Body of pancreas (tissue), 4 donors: ENCODE measurements around the gene CAMK1G. TPM values are rescaled to one million over a fixed set of nuclear protein-coding genes. Genes with fewer than 3 reads are reported as not detected.
A peak's percentile ranks its signal among the peaks of the same experiment; 100 is the strongest.

ENCODE experiments used
- ATAC-seq: fragments of 150-250 bp; one replicate; pipeline ENCODE4 v1.9.1; 2016
- DNase-seq, 4 donors: peaks; one replicate each; pipeline ENCODE4 v3.0.0-alpha.2; 2019
- H3K27ac ChIP-seq, 4 donors: fragments of 200-600 bp; sonication (generic); 1 replicate in 3 of 4; 2 replicates in 1 of 4; pipeline versions ENCODE4 v1.5.1 to v1.6.1; 2016 to 2019; ENCODE audit warnings: mild to moderate bottlenecking in 1 of 4, mixed read lengths in 1 of 4, moderate library complexity in 1 of 4
- H3K27me3 ChIP-seq, 2 donors: fragments of 200-600 bp; sonication (generic); one replicate each; pipeline ENCODE4 v1.6.0; 2016; ENCODE audit warnings: mild to moderate bottlenecking in 1 of 2
- H3K36me3 ChIP-seq, 2 donors: fragments of 200-600 bp; sonication (generic); replicated peaks in 1 of 2; 2 replicates each; pipeline ENCODE4 v1.5.1; 2016; ENCODE audit warnings: low read depth in 2 of 2; ENCODE audit not compliant: insufficient read depth in 1 of 2
- H3K4me1 ChIP-seq: fragments of 200-600 bp; sonication (generic); one replicate; pipeline ENCODE4 v1.6.0; 2016
- H3K4me3 ChIP-seq, 2 donors: fragments of 200-600 bp; sonication (generic); 1 replicate in 1 of 2; 2 replicates in 1 of 2; pipeline ENCODE4 v1.5.1; 2016 to 2019
- H3K9me3 ChIP-seq, 3 donors: fragments of 200-600 bp; sonication (generic); 1 replicate in 2 of 3; 2 replicates in 1 of 3; pipeline ENCODE4 v1.5.1; 2016
- CTCF ChIP-seq, 7 experiments: fragments of 450-650 bp in 4 of 7; fragments of 200-600 bp in 3 of 7; sonication (generic) in 3 of 7; IDR thresholded peaks; one replicate each; pipeline ENCODE4 v1.5.1; 2016 to 2019; ENCODE audit warnings: antibody characterized with exemption in 7 of 7
- POLR2A ChIP-seq, 3 donors: fragments of 450-650 bp; IDR thresholded peaks; one replicate each; pipeline ENCODE4 v1.6.1; 2016; ENCODE audit warnings: antibody characterized with exemption in 3 of 3, mild to moderate bottlenecking in 2 of 3
- WGBS, 2 donors: methylation state at CpG; one replicate each; pipeline ENCODE4 v1.1.5; 2017; 5-methylcytosine and 5-hydroxymethylcytosine counted together
- intact Hi-C: fragments of 100-400 bp; cut with DNase I; formaldehyde crosslinking; loops from one replicate; pipeline ENCODE4 v1.15.1; 2023
- total RNA-seq, 2 donors: library from RNA; depleted of rRNA; stranded (reverse); fragments of >200 nt; gene quantifications; one replicate each; pipeline ENCODE4 v1.1.0, GENCODE V29; 2016

The CAMK1G gene
- total RNA-seq, 2 donors from 2014 or later = 0.33 TPM; not detected in 1

DNA sequence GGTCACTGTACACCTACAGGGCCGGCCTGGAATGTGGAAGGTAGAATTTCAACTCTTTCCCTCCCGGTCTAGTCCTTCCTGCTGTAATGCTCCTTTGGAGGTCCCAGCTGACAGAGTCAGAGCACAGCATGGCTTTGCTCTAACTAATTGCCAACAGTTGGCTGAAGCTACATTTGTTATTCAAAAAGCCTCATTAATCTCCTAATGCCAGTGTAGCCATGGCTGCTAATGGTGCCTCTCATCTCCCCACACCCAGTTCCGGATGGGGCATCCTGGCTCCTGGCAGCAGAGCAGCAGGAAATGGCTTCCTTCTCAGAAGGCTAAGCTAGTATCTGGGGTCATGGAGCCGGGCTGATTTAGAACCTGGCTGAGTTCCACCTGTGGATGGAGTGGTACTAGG lies 18.7 kb upstream of the CAMK1G start:
- intact Hi-C loops = no loop called here
- Histone ChIP-seq H3K27me3 (no peaks in the 10 kb centered on the region), H3K36me3 (no peaks in the 10 kb centered on the region), H3K4me1 (no peaks in the 10 kb centered on the region), H3K27ac (no peak overlapping the region), H3K9me3 (no peaks in the 10 kb centered on the region), H3K4me3 (no peak overlapping the region)
- TF ChIP-seq CTCF (IDR thresholded peaks at IDR 0.05) = no peak
- no peak for TF ChIP-seq POLR2A (IDR thresholded peaks at IDR 0.05)
- ATAC-seq = no peak
- no peak for DNase-seq
- 51 to 52% methylated on average over 3 to 4 of the region's 4 CpGs for WGBS, 2 donors

- peak; percentile 88 for ATAC-seq
Measured at GRCh38 chr1:209565759-209566678, 17.5 kb upstream of the CAMK1G start.

DNA sequence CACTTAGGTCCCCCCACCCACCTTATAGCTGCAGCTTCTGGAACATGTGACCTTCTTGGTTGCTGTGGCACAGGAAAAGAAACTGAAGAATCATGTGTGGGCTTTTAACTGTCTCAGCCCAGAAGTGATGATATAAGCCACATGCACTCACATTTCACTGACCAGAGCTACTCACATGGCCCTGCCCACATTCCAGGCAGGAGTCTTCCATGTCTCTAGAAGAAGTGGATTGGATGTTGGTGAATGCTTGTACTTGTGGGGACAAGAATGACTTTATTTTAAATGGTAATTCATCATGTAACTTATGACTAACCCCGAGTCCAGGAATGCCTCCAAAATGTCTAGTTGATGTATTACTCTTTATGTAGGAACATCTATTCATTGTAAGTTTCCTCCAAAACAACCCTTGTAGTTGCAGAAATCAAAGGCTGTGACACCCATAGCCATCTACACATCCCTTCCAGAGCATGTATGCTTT lies 15.8 kb upstream of the CAMK1G start:
- WGBS, 2 donors = 6 to 13% methylated on average over 1 of the region's 1 CpG
- H3K27ac ChIP-seq = no peak overlapping the region
- intact Hi-C loops = no loop called here
- TF ChIP-seq CTCF (IDR thresholded peaks at IDR 0.05) = no peak
- no peak for TF ChIP-seq POLR2A (IDR thresholded peaks at IDR 0.05)
- no peaks in the 10 kb centered on the region for H3K4me1 ChIP-seq
- no peak overlapping the region for H3K4me3 ChIP-seq
- ATAC-seq = no peak
- H3K9me3 ChIP-seq = no peaks in the 10 kb centered on the region
- no peaks in the 10 kb centered on the region for H3K36me3 ChIP-seq
- no peak for DNase-seq
- no peaks in the 10 kb centered on the region for H3K27me3 ChIP-seq

More at GRCh38 chr1:209565759-209566678, 17.5 kb upstream of the CAMK1G start:
- peak; percentile 84 to 90 (median 88) for DNase-seq
- Histone ChIP-seq H3K4me1 (no peaks in the 10 kb centered on the region), H3K4me3 (no peak overlapping the region), H3K36me3 (no peaks in the 10 kb centered on the region), H3K27ac (no peak overlapping the region), H3K9me3 (no peaks in the 10 kb centered on the region), H3K27me3 (no peaks in the 10 kb centered on the region)
- intact Hi-C loops = no loop called here
- WGBS, 2 donors = 21 to 28% methylated on average over 15 of the region's 15 CpGs
- peak; percentile 52 to 81 (median 80) for TF ChIP-seq CTCF (IDR thresholded peaks at IDR 0.05)
- TF ChIP-seq POLR2A (IDR thresholded peaks at IDR 0.05) = no peak

DNA sequence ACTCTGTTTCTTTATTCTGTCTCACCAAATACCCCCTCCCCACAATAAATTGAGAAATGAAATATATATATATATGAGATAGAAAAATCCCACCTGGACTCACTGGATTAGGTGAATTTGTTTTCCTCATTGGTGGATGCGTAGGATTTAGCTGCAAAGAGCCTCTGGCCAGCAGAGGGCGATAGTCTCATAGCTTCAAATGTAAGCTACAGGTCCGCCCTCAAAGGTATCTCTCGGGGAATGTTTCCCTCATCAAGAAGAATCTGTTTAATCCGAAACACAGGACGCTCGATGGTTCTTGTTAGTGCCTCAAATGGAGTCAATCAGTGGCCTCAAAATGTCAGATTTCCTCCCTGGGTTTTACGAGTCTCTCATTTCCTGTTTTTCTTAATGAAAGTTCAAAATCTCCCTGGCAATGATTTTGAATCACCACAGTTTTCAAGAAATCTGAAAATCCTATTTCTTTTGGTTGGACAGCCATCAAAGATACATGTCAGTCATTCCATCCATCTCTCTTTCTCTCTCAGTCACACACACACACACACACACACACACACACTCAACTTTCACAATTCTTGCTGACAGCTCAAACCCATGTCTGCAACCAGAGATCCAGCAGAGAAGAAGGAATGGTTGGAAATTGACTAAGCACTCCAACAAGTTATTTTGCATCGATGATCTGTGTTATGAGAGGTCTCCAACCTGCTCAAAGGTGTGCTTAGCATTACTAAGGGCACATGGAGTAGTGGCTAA lies 13.9 kb upstream of the CAMK1G start:
- no peaks in the 10 kb centered on the region for H3K4me1 ChIP-seq
- no peak overlapping the region for H3K4me3 ChIP-seq
- ATAC-seq = peak; percentile 69
- TF ChIP-seq CTCF (IDR thresholded peaks at IDR 0.05) = peak; percentile 70 to 97 (median 76)
- TF ChIP-seq POLR2A (IDR thresholded peaks at IDR 0.05) = no peak
- 4% methylated on average over 9 of the region's 9 CpGs for WGBS, 2 donors
- H3K9me3 ChIP-seq = no peaks in the 10 kb centered on the region
- DNase-seq = peak; percentile 83 to 92 (median 84)
- intact Hi-C loops = no loop called here
- H3K36me3 ChIP-seq = no peaks in the 10 kb centered on the region
- no peak overlapping the region for H3K27ac ChIP-seq
- no peaks in the 10 kb centered on the region for H3K27me3 ChIP-seq
